Activated CD4-positive, alpha-beta memory T cell treated with anti-CD3 and anti-CD28 coated beads, Interleukin-2, amount 10 ng/mL, durations not matched to agents 7 days and 5 days (primary cell): Measurements from ENCODE around the gene GPR25. TPM values are rescaled to one million over a fixed set of nuclear protein-coding genes. Genes with fewer than 3 reads are reported as not detected.
A peak's percentile ranks its signal among the peaks of the same experiment; 100 is the strongest.

Source experiments
- CTCF ChIA-PET: fragments of 350-600 bp; sonication (Branson Sonifier 250); formaldehyde crosslinking; loops from one replicate; lab custom pipeline; 2021; ENCODE audit warnings: antibody characterized with exemption, inconsistent platforms; lab: Charles Lee
- POLR2A ChIA-PET: fragments of 350-600 bp; sonication (Branson Sonifier 250); formaldehyde crosslinking; loops from one replicate; lab custom pipeline; 2021; ENCODE audit warnings: antibody characterized with exemption; lab: Charles Lee
- DNase-seq: peaks from one replicate; pipeline ENCODE4 v3.0.0-alpha.2; 2020
- H3K27ac Mint-ChIP-seq: one replicate; pipeline ENCODE4 v1.8.0; 2021; ENCODE audit warnings: mild to moderate bottlenecking, mixed read lengths
- H3K27me3 Mint-ChIP-seq: one replicate; pipeline ENCODE4 v1.8.0; 2021; ENCODE audit warnings: mixed read lengths
- H3K36me3 Mint-ChIP-seq: one replicate; pipeline ENCODE4 v1.8.0; 2021; ENCODE audit warnings: low read depth, mixed read lengths
- H3K4me1 Mint-ChIP-seq: one replicate; pipeline ENCODE4 v1.8.0; 2021; ENCODE audit warnings: mixed read lengths
- H3K4me3 Mint-ChIP-seq: one replicate; pipeline ENCODE4 v1.8.0; 2021; ENCODE audit warnings: mild to moderate bottlenecking, mixed read lengths
- H3K9me3 Mint-ChIP-seq: one replicate; pipeline ENCODE4 v1.8.0; 2021; ENCODE audit warnings: mixed read lengths
- total RNA-seq, 2 experiments: library from RNA; stranded (reverse); gene quantifications; one replicate each; pipeline ENCODE4 v1.2.3, GENCODE V29; 2021

GPR25 gene
- total RNA-seq, 2 experiments from 2014 or later: 0.25 TPM; not detected in 1

GRCh38 chr1:200877010-200877409 lies 4.2 kb downstream of the GPR25 start:
- ChIA-PET CTCF (interaction anchor here (1.1 to 1.2 kb wide), 3 partner anchors 9 to 255 kb away, joined by 3 to 4 read pairs (median 3); no protein-coding TSS in a partner anchor), POLR2A (interaction anchor here (1.2 to 5.5 kb wide), 4 partner anchors 11 to 254 kb away, joined by 3 to 45 read pairs (median 7); no protein-coding TSS in a partner anchor)
- no peaks in the 10 kb centered on the region for H3K9me3 Mint-ChIP-seq
- no peak overlapping the region for H3K27ac Mint-ChIP-seq
- H3K4me3 Mint-ChIP-seq: no peak overlapping the region
- no peak for DNase-seq
- H3K4me1 Mint-ChIP-seq: peaks cover 30% of the 10 kb centered on the region
- no peaks in the 10 kb centered on the region for H3K36me3 Mint-ChIP-seq
- H3K27me3 Mint-ChIP-seq: peaks cover 53% of the 10 kb centered on the region

GRCh38 chr1:200877839-200878551 lies 5.2 kb downstream of the GPR25 start:
- Mint-ChIP-seq H3K36me3 (no peaks in the 10 kb centered on the region), H3K9me3 (no peaks in the 10 kb centered on the region), H3K27ac (no peak overlapping the region), H3K4me1 (peaks cover 30% of the 10 kb centered on the region), H3K4me3 (no peak overlapping the region), H3K27me3 (peaks cover 47% of the 10 kb centered on the region)
- POLR2A ChIA-PET: interaction anchor here (1.0 to 5.5 kb wide), 6 partner anchors 8 to 255 kb away, joined by 3 to 45 read pairs (median 4); no protein-coding TSS in a partner anchor
- CTCF ChIA-PET: interaction anchor here (1.0 to 1.4 kb wide), 5 partner anchors 15 to 256 kb away, joined by 3 to 4 read pairs (median 3); no protein-coding TSS in a partner anchor
- peak; percentile 68 for DNase-seq

GRCh38 chr1:200880212-200880611 lies 7.4 kb downstream of the GPR25 start:
- no peak for DNase-seq
- ChIA-PET POLR2A (interaction anchor here (0.7 to 5.5 kb wide), 2 partner anchors 8 to 25 kb away, joined by 3 to 45 read pairs; no protein-coding TSS in a partner anchor), CTCF (interaction anchor here (0.8 kb wide), 1 partner anchor 258 kb away, joined by 3 read pairs; no protein-coding TSS in a partner anchor)
- H3K36me3 Mint-ChIP-seq: no peaks in the 10 kb centered on the region
- H3K27ac Mint-ChIP-seq: no peak overlapping the region
- H3K9me3 Mint-ChIP-seq: no peaks in the 10 kb centered on the region
- H3K4me1 Mint-ChIP-seq: peaks cover 26% of the 10 kb centered on the region
- peaks cover 37% of the 10 kb centered on the region for H3K27me3 Mint-ChIP-seq
- H3K4me3 Mint-ChIP-seq: no peak overlapping the region

- peaks cover 26% of the 10 kb centered on the region for H3K27me3 Mint-ChIP-seq
- H3K36me3 Mint-ChIP-seq: no peaks in the 10 kb centered on the region
- CTCF ChIA-PET: no interaction called here
- DNase-seq: no peak
- H3K27ac Mint-ChIP-seq: no peak overlapping the region
- H3K9me3 Mint-ChIP-seq: no peaks in the 10 kb centered on the region
- peaks cover 37% of the 10 kb centered on the region for H3K4me1 Mint-ChIP-seq
- no peak overlapping the region for H3K4me3 Mint-ChIP-seq
- POLR2A ChIA-PET: no interaction called here
These were observed 10.3 kb downstream of the GPR25 start for GRCh38 chr1:200883118-200883517.

- Mint-ChIP-seq H3K36me3 (no peaks in the 10 kb centered on the region), H3K4me1 (peaks cover 51% of the 10 kb centered on the region), H3K27me3 (peaks cover 37% of the 10 kb centered on the region), H3K9me3 (no peaks in the 10 kb centered on the region), H3K4me3 (no peak overlapping the region), H3K27ac (no peak overlapping the region)
- POLR2A ChIA-PET: no interaction called here
- CTCF ChIA-PET: no interaction called here
- no peak for DNase-seq
These were observed 13.0 kb downstream of the GPR25 start for GRCh38 chr1:200885623-200886402.

GRCh38 chr1:200886594-200886993 lies 13.8 kb downstream of the GPR25 start:
- POLR2A ChIA-PET: interaction anchor here (3.4 to 4.9 kb wide), 2 partner anchors 9 to 19 kb away, joined by 28 to 45 read pairs; no protein-coding TSS in a partner anchor
- Mint-ChIP-seq H3K4me3 (no peak overlapping the region), H3K27me3 (peaks cover 35% of the 10 kb centered on the region), H3K9me3 (no peaks in the 10 kb centered on the region), H3K27ac (no peak overlapping the region), H3K36me3 (no peaks in the 10 kb centered on the region), H3K4me1 (peaks cover 51% of the 10 kb centered on the region)
- CTCF ChIA-PET: interaction anchor here (0.7 kb wide), 1 partner anchor 204 kb away, joined by 3 read pairs; no protein-coding TSS in a partner anchor
- no peak for DNase-seq

- peaks cover 51% of the 10 kb centered on the region for H3K4me1 Mint-ChIP-seq
- H3K4me3 Mint-ChIP-seq: no peak overlapping the region
- H3K36me3 Mint-ChIP-seq: no peaks in the 10 kb centered on the region
- no peak overlapping the region for H3K27ac Mint-ChIP-seq
- ChIA-PET CTCF (interaction anchor here (0.7 kb wide), 1 partner anchor 205 kb away, joined by 3 read pairs; no protein-coding TSS in a partner anchor), POLR2A (interaction anchor here (3.4 to 4.9 kb wide), 2 partner anchors 9 to 18 kb away, joined by 28 to 45 read pairs; no protein-coding TSS in a partner anchor)
- H3K27me3 Mint-ChIP-seq: peaks cover 38% of the 10 kb centered on the region
- no peaks in the 10 kb centered on the region for H3K9me3 Mint-ChIP-seq
- DNase-seq: no peak
These were observed 14.3 kb downstream of the GPR25 start for GRCh38 chr1:200887036-200887435.

- H3K4me1 Mint-ChIP-seq: peaks cover 51% of the 10 kb centered on the region
- ChIA-PET POLR2A (interaction anchor here (0.9 to 4.9 kb wide), 6 partner anchors 10 to 133 kb away, joined by 3 to 45 read pairs (median 8); no protein-coding TSS in a partner anchor), CTCF (interaction anchor here (0.6 to 1.7 kb wide), 3 partner anchors 22 to 329 kb away, joined by 3 to 5 read pairs (median 3); no protein-coding TSS in a partner anchor)
- peak overlapping the region; percentile 19 for H3K4me3 Mint-ChIP-seq
- H3K9me3 Mint-ChIP-seq: no peaks in the 10 kb centered on the region
- DNase-seq: no peak
- H3K27ac Mint-ChIP-seq: no peak overlapping the region
- H3K36me3 Mint-ChIP-seq: no peaks in the 10 kb centered on the region
- peaks cover 46% of the 10 kb centered on the region for H3K27me3 Mint-ChIP-seq
These were observed 15.1 kb downstream of the GPR25 start for GRCh38 chr1:200887772-200888348.

- H3K9me3 Mint-ChIP-seq: no peaks in the 10 kb centered on the region
- H3K4me3 Mint-ChIP-seq: peak overlapping the region; percentile 5
- CTCF ChIA-PET: interaction anchor here (0.6 to 1.7 kb wide), 4 partner anchors 22 to 330 kb away, joined by 3 to 5 read pairs (median 4); no protein-coding TSS in a partner anchor
- no peaks in the 10 kb centered on the region for H3K36me3 Mint-ChIP-seq
- DNase-seq: peak; percentile 80
- H3K4me1 Mint-ChIP-seq: peaks cover 51% of the 10 kb centered on the region
- peaks cover 51% of the 10 kb centered on the region for H3K27me3 Mint-ChIP-seq
- H3K27ac Mint-ChIP-seq: no peak overlapping the region
- POLR2A ChIA-PET: interaction anchor here (0.9 to 4.9 kb wide), 7 partner anchors 11 to 132 kb away, joined by 3 to 45 read pairs (median 6); no protein-coding TSS in a partner anchor
These were observed 15.6 kb downstream of the GPR25 start for GRCh38 chr1:200888349-200888838.

- Mint-ChIP-seq H3K27ac (no peak overlapping the region), H3K27me3 (peaks cover 57% of the 10 kb centered on the region), H3K4me3 (no peak overlapping the region), H3K36me3 (no peaks in the 10 kb centered on the region), H3K4me1 (peaks cover 51% of the 10 kb centered on the region), H3K9me3 (no peaks in the 10 kb centered on the region)
- ChIA-PET POLR2A (interaction anchor here (1.0 to 4.9 kb wide), 6 partner anchors 12 to 130 kb away, joined by 3 to 45 read pairs (median 8); no protein-coding TSS in a partner anchor), CTCF (interaction anchor here (1.3 to 1.7 kb wide), 4 partner anchors 16 to 268 kb away, joined by 3 to 5 read pairs (median 4); partner anchors contain the start of gene TMEM9)
- peak; percentile 27 for DNase-seq
These were observed 16.8 kb downstream of the GPR25 start for GRCh38 chr1:200889571-200889970.

- H3K36me3 Mint-ChIP-seq: no peaks in the 10 kb centered on the region
- DNase-seq: no peak
- H3K27me3 Mint-ChIP-seq: peaks cover 58% of the 10 kb centered on the region
- H3K27ac Mint-ChIP-seq: no peak overlapping the region
- no peaks in the 10 kb centered on the region for H3K9me3 Mint-ChIP-seq
- POLR2A ChIA-PET: interaction anchor here (1.0 to 4.9 kb wide), 6 partner anchors 12 to 130 kb away, joined by 3 to 45 read pairs (median 8); no protein-coding TSS in a partner anchor
- H3K4me3 Mint-ChIP-seq: no peak overlapping the region
- CTCF ChIA-PET: interaction anchor here (1.3 to 1.6 kb wide), 4 partner anchors 16 to 269 kb away, joined by 3 to 4 read pairs (median 4); partner anchors contain the start of gene TMEM9
- peaks cover 51% of the 10 kb centered on the region for H3K4me1 Mint-ChIP-seq
These were observed 17.2 kb downstream of the GPR25 start for GRCh38 chr1:200890027-200890426.
